C4-2B (cell line): ENCODE measurements around the gene CHI3L1.

Experiments
- ZFX ChIP-seq: fragments of 450-650 bp; IDR thresholded peaks from 2 replicates; pipeline ENCODE4 v1.6.1; 2017
- TF ChIP-seq, protein P1 (sequence below): fragments of 450-650 bp; conservative IDR thresholded peaks from 2 replicates; pipeline ENCODE4 v1.5.1; 2017; ENCODE audit warnings: mild to moderate bottlenecking

DNA sequence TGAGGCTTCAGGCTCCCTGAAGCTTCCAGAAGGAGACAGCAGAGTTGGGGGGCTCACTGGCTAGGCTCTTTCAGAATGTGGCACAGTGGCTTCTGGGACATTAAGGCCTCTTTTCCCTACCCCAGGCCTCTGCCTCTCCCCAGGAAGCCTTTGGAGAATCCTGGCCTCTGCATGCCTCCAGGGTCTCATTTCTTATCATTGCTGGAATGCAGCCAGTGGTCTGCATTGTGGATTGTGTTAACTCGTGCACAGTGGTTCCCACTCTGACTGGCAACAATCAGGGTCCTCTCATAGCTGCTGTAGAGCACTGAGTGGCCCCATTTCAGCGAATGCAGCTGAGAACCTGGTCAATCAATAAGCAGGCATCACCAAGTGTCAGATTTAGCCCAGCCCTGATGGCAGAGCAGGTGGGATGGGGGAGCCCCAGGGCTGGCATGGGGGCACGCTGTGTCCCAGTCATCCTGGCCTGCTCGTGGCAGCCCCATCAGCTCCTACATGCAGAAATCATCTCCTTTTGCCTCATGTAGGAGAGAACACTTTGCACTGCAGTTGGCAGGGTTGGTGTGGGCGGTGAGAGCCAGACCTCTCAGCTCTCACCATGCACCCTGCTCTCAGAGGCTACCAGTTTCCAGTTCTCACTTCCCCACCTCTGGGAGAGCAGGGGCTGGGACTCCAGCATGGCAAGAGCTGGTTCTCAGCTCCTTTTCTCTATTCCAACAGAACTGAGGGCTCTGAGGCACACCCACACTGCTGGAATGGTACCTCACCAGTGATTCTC lies 45.6 kb downstream of the CHI3L1 start:
- TF ChIP-seq, protein P1, sequence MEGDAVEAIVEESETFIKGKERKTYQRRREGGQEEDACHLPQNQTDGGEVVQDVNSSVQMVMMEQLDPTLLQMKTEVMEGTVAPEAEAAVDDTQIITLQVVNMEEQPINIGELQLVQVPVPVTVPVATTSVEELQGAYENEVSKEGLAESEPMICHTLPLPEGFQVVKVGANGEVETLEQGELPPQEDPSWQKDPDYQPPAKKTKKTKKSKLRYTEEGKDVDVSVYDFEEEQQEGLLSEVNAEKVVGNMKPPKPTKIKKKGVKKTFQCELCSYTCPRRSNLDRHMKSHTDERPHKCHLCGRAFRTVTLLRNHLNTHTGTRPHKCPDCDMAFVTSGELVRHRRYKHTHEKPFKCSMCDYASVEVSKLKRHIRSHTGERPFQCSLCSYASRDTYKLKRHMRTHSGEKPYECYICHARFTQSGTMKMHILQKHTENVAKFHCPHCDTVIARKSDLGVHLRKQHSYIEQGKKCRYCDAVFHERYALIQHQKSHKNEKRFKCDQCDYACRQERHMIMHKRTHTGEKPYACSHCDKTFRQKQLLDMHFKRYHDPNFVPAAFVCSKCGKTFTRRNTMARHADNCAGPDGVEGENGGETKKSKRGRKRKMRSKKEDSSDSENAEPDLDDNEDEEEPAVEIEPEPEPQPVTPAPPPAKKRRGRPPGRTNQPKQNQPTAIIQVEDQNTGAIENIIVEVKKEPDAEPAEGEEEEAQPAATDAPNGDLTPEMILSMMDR, result no peak
- no peak for TF ChIP-seq ZFX
